Vagina (tissue), 2 donors: ENCODE data around the gene KRTAP12-1.

Source experiments
- CTCF ChIP-seq, 3 experiments: fragments of 450-650 bp in 2 of 3; fragments of 200-600 bp in 1 of 3; sonication (generic) in 1 of 3; IDR thresholded peaks; one replicate each; pipeline ENCODE4 v1.5.1; 2017 to 2019; ENCODE audit warnings: antibody characterized with exemption in 3 of 3, mild to moderate bottlenecking in 2 of 3, moderate library complexity in 2 of 3
- POLR2A ChIP-seq, 2 donors: fragments of 450-650 bp; IDR thresholded peaks; one replicate each; pipeline ENCODE4 v1.6.1; 2017; ENCODE audit warnings: antibody characterized with exemption in 2 of 2, mild to moderate bottlenecking in 2 of 2, moderate library complexity in 2 of 2
- POLR2AphosphoS5 ChIP-seq, 2 donors: sonication (generic); formaldehyde crosslinking; IDR thresholded peaks; one replicate each; pipeline ENCODE4 v1.9.0; 2017; ENCODE audit warnings: antibody characterized with exemption in 2 of 2, mild to moderate bottlenecking in 2 of 2, low read depth in 1 of 2; ENCODE audit not compliant: insufficient read depth in 1 of 2

- TF ChIP-seq CTCF (IDR thresholded peaks at IDR 0.05) (no peak), POLR2AphosphoS5 (IDR thresholded peaks at IDR 0.05; ENCODE audit: insufficient read depth in 1 of 2, low read depth in 1 of 2) (no peak), POLR2A (IDR thresholded peaks at IDR 0.05) (no peak)
Observed at GRCh38 chr21:44697811-44698734, 16.1 kb upstream of the KRTAP12-1 start.
